Activated naive CD8-positive, alpha-beta T cell treated with anti-CD3 and anti-CD28 coated beads, Interleukin-2, amount 10 ng/mL, durations not matched to agents 7 days and 5 days (primary cell): Measurements from ENCODE around the gene MRRF. TPM values are rescaled to one million over a fixed set of nuclear protein-coding genes. Genes with fewer than 3 reads are reported as not detected.
"Not testable (repeated sequence)": the region's sequence is repeated elsewhere in the genome, so short reads cannot be mapped to it uniquely, and the experiment has no call there.

Experiments
- ATAC-seq: fragments of 150-1000 bp; cut with Tn5 transposase; one replicate; pipeline ENCODE4 v1.10.0; 2021; ENCODE audit warnings: low read depth, moderate library complexity
- POLR2A ChIA-PET: fragments of 350-600 bp; sonication (Branson Sonifier 250); formaldehyde crosslinking; loops from one replicate; lab custom pipeline; 2021; ENCODE audit warnings: antibody characterized with exemption; lab: Charles Lee
- DNase-seq: peaks from one replicate; pipeline ENCODE4 v3.0.0; 2021
- H3K27ac Mint-ChIP-seq: one replicate; pipeline ENCODE4 v1.8.0; 2022; ENCODE audit warnings: mild to moderate bottlenecking, mixed read lengths
- H3K27me3 Mint-ChIP-seq: one replicate; pipeline ENCODE4 v1.8.0; 2022; ENCODE audit warnings: mild to moderate bottlenecking, moderate library complexity, mixed read lengths
- H3K36me3 Mint-ChIP-seq: one replicate; pipeline ENCODE4 v1.8.0; 2021; ENCODE audit warnings: mild to moderate bottlenecking, mixed read lengths
- H3K4me1 Mint-ChIP-seq: one replicate; pipeline ENCODE4 v1.8.0; 2021; ENCODE audit warnings: mixed read lengths
- H3K4me3 Mint-ChIP-seq: one replicate; pipeline ENCODE4 v1.8.0; 2022; ENCODE audit warnings: mild to moderate bottlenecking, moderate library complexity, mixed read lengths
- H3K9me3 Mint-ChIP-seq: one replicate; pipeline ENCODE4 v1.8.0; 2021; ENCODE audit warnings: mixed read lengths
- total RNA-seq, 2 experiments: library from RNA; stranded (reverse); gene quantifications; one replicate each; pipeline ENCODE4 v1.2.3, GENCODE V29; 2021

Gene MRRF
- total RNA-seq, 2 experiments from 2014 or later, result 28.4 to 29.0 TPM

DNA sequence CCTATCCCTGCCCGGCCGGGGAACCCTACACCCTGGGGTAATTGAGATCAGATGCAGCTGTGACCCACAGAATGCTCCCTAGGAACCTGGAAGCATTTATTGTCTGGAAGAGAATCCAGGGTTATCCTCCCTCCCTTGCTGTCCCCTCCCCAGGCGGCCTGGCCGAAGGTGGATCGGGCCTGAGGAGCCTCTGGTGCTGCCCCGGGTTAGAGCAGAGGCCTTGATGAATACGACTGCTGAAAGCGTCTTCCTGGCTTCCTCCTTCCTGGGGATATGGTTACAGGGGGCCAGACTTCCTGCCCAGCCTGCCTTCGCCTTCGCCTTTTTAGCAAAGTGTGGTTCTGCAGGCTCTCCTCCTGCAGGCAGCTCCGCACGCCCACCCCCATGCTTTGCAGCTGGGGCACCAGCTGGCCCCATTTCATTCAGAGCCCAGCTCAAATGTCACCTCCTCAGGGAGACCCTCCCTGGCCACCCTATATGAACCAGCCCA, 83.7 kb downstream of the MRRF start:
- Mint-ChIP-seq H3K9me3 (peaks cover 3% of the 10 kb centered on the region), H3K27ac (peak overlapping the region; percentile 63), H3K4me1 (peaks cover 27% of the 10 kb centered on the region), H3K27me3 (peaks cover 11% of the 10 kb centered on the region), H3K4me3 (peak overlapping the region; percentile 36), H3K36me3 (no peaks in the 10 kb centered on the region)
- DNase-seq, result no peak
- ATAC-seq, result no peak
- POLR2A ChIA-PET, result interaction anchor here (0.5 to 3.9 kb wide), 4 partner anchors 84 to 222 kb away, joined by 3 to 15 read pairs (median 4); partner anchors contain the start of genes MRRF and RBM18

DNA sequence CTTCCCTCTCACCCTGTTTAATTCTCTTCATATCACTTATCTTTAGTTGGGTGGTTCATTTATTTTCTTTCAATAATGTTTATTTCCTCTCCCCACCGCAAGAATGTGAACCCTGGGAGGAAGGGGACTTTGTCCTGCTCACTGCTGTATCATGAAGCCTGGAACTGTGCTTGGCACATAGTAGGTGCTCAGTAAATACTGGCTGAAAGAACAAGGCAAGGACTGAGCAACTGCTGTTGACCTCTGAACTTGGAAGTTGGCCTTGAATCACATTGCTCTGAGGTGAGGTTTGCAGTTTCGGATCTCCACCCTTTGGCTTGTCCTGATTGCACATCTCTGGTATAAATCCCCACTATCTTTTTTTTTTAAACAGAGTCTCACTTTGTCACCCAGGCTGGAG, 84.1 kb downstream of the MRRF start:
- peaks cover 11% of the 10 kb centered on the region for H3K27me3 Mint-ChIP-seq
- DNase-seq (no peak), ATAC-seq (no peak)
- peak overlapping the region; percentile 26 for H3K4me3 Mint-ChIP-seq
- peaks cover 6% of the 10 kb centered on the region for H3K9me3 Mint-ChIP-seq
- H3K27ac Mint-ChIP-seq, result peak overlapping the region; percentile 63
- POLR2A ChIA-PET, result interaction anchor here (0.7 to 3.9 kb wide), 2 partner anchors 84 to 223 kb away, joined by 3 to 15 read pairs; partner anchors contain the start of genes MRRF and RBM18
- H3K4me1 Mint-ChIP-seq, result peaks cover 27% of the 10 kb centered on the region
- H3K36me3 Mint-ChIP-seq, result no peaks in the 10 kb centered on the region

DNA sequence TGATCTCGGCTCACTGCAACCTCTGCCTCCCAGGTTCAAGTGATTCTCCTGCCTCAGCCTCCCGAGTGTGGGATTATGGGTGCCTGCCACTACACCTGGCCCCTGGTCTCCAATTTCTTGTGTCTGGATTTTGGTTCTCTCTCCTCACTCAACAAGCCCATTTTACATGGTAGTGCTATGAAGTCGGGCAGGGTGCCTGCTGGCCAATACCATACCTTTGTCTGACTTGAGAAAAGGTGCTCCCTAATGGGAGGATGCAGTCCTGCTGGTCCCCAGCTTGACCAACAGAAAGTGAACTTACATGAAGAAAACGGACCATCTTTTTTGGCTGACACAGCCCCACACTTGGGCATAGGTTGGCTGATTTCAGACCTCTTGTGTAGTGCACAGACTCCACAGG, 84.5 kb downstream of the MRRF start:
- POLR2A ChIA-PET, result interaction anchor here (3.9 kb wide), 1 partner anchor 85 kb away, joined by 15 read pairs; the partner anchor contains the start of genes MRRF and RBM18
- Mint-ChIP-seq H3K27ac (peak overlapping the region; percentile 56), H3K4me1 (peaks cover 27% of the 10 kb centered on the region)

DNA sequence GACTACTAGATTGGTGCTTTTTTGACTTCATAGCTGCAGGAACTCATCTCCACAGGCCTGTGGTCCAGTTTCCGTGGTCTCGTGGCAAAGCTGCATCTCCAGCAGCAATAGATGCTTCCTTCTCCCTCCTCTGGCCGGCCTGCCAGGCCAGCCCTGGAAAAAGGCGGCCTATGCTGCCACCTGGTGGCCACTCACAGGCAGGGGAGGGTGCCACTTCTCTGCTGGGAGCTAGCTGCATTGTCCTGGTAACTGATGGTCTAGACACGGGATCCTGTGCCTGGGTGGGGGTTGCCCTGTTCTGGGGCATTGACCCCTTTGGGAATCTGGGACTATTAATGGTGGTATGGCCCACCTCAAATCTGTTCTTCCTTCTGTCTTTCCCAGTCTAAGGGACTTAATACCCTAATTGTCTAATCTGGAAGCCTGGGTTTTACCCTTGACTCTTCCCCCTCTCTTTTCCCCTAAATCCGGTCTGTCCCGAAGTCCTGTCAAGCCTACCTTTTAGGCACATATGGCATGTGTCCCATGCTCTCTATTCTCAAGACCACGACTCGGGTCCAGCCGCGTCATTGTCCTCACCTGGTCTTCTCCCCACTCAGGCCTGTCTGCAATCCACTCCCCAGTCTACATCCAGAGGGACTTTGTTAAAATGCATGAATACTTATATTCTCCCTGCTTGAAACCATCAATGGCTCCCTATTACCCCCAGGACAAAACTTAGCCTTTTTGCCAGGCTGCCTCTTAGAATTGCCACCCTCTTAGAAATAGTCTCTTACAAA, 86.1 kb downstream of the MRRF start:
- no peak overlapping the region for H3K27ac Mint-ChIP-seq
- H3K4me3 Mint-ChIP-seq, result no peak overlapping the region
- POLR2A ChIA-PET, result interaction anchor here (0.5 to 3.9 kb wide), 4 partner anchors 86 to 257 kb away, joined by 3 to 15 read pairs (median 8); partner anchors contain the start of genes MRRF and RBM18
- DNase-seq, result peak; percentile 88
- peaks cover 11% of the 10 kb centered on the region for H3K27me3 Mint-ChIP-seq
- peaks cover 6% of the 10 kb centered on the region for H3K9me3 Mint-ChIP-seq
- no peaks in the 10 kb centered on the region for H3K36me3 Mint-ChIP-seq
- peak; percentile 87 for ATAC-seq
- peaks cover 27% of the 10 kb centered on the region for H3K4me1 Mint-ChIP-seq

More for the DNA sequence above, 84.5 kb downstream of the MRRF start:
- Mint-ChIP-seq H3K9me3 (peaks cover 6% of the 10 kb centered on the region), H3K27me3 (peaks cover 11% of the 10 kb centered on the region), H3K36me3 (no peaks in the 10 kb centered on the region), H3K4me3 (peak overlapping the region; percentile 26)
- ATAC-seq (no peak), DNase-seq (no peak)

DNA sequence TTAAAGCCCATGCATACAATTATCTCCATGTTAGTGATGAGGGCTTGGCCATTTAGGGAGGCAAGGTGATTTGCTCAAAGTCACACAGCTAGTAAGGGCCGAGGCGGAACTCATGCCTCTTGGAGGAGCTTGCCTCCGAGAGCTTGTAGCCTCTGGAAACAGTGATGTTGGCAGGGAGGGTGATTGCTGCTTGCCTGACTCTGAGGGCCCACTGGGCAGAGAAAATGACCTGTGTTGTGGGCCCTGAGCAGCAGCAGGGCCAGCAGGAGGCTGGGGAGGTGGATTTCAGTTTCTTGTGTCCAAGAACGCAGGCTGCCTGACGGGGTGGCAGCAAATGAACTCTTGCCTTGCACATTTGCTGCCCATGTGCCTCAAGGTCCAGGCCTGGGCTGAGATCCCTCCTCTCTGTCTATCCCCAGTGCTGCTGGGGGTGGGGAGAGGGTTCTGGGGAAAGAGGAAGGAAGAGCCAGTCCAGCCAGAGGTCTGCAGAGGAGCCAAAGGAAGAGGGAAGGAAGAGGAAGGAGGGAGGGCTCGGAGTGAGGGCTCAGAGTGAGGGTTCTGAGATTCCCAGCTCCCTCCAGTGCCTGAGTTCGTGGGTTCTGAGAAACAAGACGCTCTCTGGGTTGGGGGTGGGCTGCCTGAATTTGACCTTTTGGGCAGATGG, 90.0 kb downstream of the MRRF start:
- no peak overlapping the region for H3K4me3 Mint-ChIP-seq
- H3K9me3 Mint-ChIP-seq, result peaks cover 17% of the 10 kb centered on the region
- no peak overlapping the region for H3K27ac Mint-ChIP-seq
- POLR2A ChIA-PET, result no interaction called here
- peaks cover 7% of the 10 kb centered on the region for H3K4me1 Mint-ChIP-seq
- no peak for DNase-seq
- no peaks in the 10 kb centered on the region for H3K36me3 Mint-ChIP-seq
- no peak for ATAC-seq
- peaks cover 2% of the 10 kb centered on the region for H3K27me3 Mint-ChIP-seq

DNA sequence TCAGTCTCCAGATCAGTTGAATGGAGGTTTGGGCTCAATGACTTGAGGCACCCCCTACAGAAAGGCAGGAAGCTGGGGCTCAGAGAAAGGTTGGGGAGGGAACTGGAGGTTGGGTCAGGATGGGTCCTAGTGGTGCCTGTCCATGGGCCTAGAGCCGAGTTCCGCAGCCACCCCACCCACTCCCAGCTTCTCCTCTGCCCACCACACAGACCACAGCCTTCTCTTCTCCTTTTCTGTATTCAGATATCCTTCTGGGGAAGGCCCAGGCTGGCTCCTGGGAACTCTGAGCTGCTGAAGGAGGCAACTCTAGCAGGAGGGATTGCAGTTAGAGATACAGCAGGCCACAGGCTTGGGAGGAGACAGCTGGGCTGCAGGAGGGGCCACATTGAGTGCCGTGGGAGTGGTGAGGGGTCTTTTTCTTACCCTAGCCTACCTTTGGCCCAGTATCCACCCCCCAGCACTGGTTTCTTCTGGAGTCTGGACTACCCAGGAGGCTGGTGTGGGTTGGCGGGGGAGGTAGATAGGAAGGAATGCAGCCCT, 90.7 kb downstream of the MRRF start:
- POLR2A ChIA-PET, result no interaction called here
- ATAC-seq (no peak), DNase-seq (no peak)
- Mint-ChIP-seq H3K36me3 (no peaks in the 10 kb centered on the region), H3K27me3 (peaks cover 4% of the 10 kb centered on the region), H3K4me3 (no peak overlapping the region), H3K9me3 (peaks cover 17% of the 10 kb centered on the region), H3K4me1 (peaks cover 1% of the 10 kb centered on the region), H3K27ac (no peak overlapping the region)

DNA sequence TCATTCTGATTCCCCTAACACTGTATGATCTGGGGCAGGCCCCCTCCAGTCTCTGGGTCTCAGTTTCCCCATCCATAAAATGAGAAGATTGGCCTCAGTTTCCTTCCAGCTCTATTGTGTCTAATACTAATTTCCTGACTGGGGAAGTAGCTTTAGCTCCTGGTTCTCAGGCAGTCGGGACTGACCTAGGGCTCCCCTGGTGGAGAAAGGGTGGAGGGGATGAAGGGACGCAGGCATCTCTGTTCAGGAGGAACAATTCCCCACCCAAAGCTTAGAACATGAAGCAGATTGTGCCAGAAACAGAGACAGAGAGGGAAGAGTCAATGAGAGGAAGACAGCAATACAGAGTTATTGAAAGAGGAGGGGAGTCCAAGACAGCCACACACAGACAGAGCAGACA, 91.9 kb downstream of the MRRF start:
- ATAC-seq (no peak), DNase-seq (no peak)
- H3K36me3 Mint-ChIP-seq, result no peaks in the 10 kb centered on the region
- peaks cover 5% of the 10 kb centered on the region for H3K27me3 Mint-ChIP-seq
- H3K9me3 Mint-ChIP-seq, result peaks cover 17% of the 10 kb centered on the region
- no peak overlapping the region for H3K4me3 Mint-ChIP-seq
- peaks cover 8% of the 10 kb centered on the region for H3K4me1 Mint-ChIP-seq
- no peak overlapping the region for H3K27ac Mint-ChIP-seq
- POLR2A ChIA-PET, result no interaction called here

DNA sequence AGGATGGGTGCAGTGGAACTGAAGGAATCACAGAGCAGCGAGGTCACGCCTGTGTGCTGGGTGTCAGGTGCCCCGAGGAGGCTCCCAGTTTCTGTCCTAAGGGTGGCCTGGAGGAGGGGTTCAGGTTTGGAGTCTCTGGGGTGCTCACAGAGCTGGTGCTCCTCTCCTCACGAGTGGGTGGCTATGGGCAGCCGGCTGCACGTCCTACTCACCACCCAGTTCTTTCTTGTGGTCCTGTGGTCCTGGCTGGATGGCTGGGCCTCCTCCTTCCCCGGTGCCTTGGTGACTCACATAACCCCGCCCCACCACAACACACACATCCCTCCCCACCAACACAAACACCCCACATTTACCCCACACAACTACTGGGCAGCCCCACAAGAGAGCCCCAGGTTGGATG, 96.2 kb downstream of the MRRF start:
- POLR2A ChIA-PET, result no interaction called here
- H3K9me3 Mint-ChIP-seq, result peaks cover 11% of the 10 kb centered on the region
- H3K4me1 Mint-ChIP-seq, result peaks cover 8% of the 10 kb centered on the region
- ATAC-seq (peak; percentile 71), DNase-seq (no peak)
- H3K36me3 Mint-ChIP-seq, result no peaks in the 10 kb centered on the region
- H3K27ac Mint-ChIP-seq, result no peak overlapping the region
- no peak overlapping the region for H3K4me3 Mint-ChIP-seq
- peaks cover 13% of the 10 kb centered on the region for H3K27me3 Mint-ChIP-seq

DNA sequence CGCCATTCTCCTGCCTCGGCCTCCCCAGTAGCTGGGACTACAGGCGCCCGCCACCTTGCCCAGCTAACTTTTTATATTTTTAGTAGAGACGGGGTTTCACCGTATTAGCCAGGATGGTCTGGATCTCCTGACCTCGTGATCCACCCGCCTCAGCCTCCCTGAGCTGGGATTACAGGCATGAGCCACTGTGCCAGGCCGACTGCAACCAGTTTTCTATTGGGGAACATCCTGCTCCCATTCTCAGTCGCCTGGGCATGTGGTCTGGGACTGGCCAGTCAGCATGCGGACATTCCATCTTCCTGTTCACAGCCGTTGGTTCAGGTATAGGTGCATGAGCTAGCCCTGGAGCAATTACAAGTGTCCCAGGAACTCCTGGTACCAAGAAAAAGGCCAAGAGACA, 98.4 kb downstream of the MRRF start:
- DNase-seq, H3K4me1 Mint-ChIP-seq, POLR2A ChIA-PET, H3K36me3 Mint-ChIP-seq, ATAC-seq, H3K4me3 Mint-ChIP-seq, H3K27ac Mint-ChIP-seq, H3K9me3 Mint-ChIP-seq: not testable (repeated sequence)
- H3K27me3 Mint-ChIP-seq, result peaks cover 13% of the 10 kb centered on the region

DNA sequence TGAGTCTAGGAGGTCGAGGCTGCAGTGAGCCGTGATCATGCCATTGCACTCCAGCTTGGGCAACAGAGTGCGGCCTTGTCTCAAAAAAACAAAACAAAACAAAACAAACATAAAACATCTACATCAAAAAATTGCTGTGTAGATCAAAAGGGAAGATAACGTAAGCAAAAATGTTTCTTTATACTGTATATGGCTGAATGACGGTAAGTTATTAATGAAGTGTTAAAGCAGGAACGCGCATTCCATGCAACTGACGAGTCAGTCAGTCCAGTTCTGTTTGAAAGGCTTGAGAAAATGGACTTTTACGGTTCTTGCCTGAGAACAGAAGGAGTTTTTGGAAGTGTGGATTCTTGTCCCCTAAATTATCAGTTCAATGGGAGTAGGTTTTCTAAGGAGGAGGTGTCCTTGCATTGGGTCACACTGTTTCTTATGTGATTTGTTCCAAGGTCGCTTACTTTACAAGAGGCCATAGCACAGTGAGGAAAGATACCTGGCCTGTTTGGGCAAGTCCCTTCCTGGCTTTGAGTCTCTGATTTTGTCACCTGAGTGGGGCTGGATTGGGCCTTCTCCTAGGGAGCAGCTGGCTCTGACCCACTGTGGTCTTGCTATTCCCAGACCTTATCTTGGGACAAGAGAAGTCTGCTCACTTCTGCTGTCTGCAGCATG, 99.6 kb downstream of the MRRF start:
- Mint-ChIP-seq H3K9me3 (peaks cover 4% of the 10 kb centered on the region), H3K27me3 (peaks cover 13% of the 10 kb centered on the region), H3K27ac (no peak overlapping the region), H3K4me1 (peaks cover 8% of the 10 kb centered on the region), H3K4me3 (no peak overlapping the region), H3K36me3 (no peaks in the 10 kb centered on the region)
- DNase-seq (no peak), ATAC-seq (no peak)
- POLR2A ChIA-PET, result no interaction called here

DNA sequence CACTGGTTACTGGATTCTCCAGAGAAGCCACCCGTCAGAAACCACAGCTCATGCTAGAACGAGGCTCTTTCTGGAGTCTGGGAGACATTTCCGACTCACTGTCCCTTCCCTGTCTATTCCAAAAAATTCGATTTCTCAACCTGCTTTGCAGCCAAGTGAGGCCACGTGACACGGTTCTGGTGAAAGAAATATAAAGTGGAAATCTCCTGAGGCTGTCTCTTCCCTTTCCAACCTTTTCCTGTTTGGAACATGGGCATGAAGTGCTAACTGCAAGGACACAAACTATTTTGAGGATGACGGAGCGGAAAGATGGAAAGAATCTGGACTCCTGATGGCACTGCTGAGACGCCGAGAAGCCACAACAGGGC, 100.1 kb downstream of the MRRF start:
- POLR2A ChIA-PET, result no interaction called here
- H3K27me3 Mint-ChIP-seq, result peaks cover 13% of the 10 kb centered on the region
- peaks cover 8% of the 10 kb centered on the region for H3K4me1 Mint-ChIP-seq
- H3K9me3 Mint-ChIP-seq, result peaks cover 3% of the 10 kb centered on the region
- ATAC-seq, result no peak
- H3K27ac Mint-ChIP-seq, result no peak overlapping the region
- H3K36me3 Mint-ChIP-seq, result no peaks in the 10 kb centered on the region
- H3K4me3 Mint-ChIP-seq, result no peak overlapping the region
- DNase-seq, result no peak

DNA sequence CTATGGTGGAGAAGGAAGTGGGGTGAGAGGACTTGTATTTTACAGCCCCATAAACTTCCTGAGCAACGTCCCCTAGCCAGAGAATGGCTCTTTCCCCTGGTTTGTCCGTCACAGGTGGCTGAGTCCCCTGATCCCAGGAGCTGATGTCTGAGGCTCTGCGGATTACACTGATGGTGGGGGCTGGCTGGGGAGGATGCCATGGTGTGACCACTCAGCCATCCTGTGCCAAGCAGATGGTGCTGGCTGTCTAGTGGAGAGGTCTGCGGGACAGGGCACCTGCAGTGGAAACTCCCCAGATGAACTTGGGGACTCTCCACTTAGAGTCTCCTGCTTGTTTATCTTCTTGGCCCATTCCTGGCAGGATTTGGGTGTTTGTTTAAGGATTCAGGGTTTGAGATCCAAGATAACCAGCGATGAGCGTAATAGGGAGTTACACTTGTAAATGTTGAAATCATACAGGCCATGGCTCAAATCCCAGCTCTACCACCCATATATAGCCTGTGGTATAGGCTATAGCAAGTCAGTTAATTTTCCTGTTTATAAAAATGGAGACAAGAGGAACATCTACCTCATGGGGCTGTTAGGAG, 101.5 kb downstream of the MRRF start:
- Mint-ChIP-seq H3K4me1 (peaks cover 6% of the 10 kb centered on the region), H3K27me3 (peaks cover 13% of the 10 kb centered on the region), H3K4me3 (no peak overlapping the region), H3K27ac (no peak overlapping the region), H3K9me3 (peaks cover 3% of the 10 kb centered on the region), H3K36me3 (no peaks in the 10 kb centered on the region)
- POLR2A ChIA-PET, result interaction anchor here (0.7 kb wide), 1 partner anchor 291 kb away, joined by 3 read pairs; no protein-coding TSS in a partner anchor
- ATAC-seq (no peak), DNase-seq (no peak)

DNA sequence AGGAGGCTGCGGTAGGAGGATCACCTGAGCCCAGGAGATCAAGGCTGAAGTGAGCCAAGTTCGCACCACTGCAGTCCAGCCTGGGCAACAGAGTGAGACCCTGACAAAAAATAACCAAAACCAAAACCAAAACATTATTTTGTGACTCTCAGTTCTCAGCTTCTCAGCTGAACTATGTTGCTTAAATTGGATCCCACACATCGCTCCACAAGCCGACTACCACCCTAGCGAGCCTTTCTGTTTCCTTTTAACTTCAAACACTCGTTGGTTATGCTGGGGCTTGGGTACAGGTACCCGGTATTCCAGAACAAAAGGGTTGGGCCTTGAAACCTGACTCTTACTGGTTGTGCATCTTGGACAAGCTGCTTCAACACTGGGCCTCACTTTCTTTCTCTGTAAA, 102.4 kb downstream of the MRRF start:
- Mint-ChIP-seq H3K27me3 (peaks cover 16% of the 10 kb centered on the region), H3K4me1 (peaks cover 8% of the 10 kb centered on the region), H3K27ac (no peak overlapping the region), H3K9me3 (peaks cover 3% of the 10 kb centered on the region), H3K36me3 (no peaks in the 10 kb centered on the region), H3K4me3 (no peak overlapping the region)
- no peak for ATAC-seq
- POLR2A ChIA-PET, result no interaction called here
- no peak for DNase-seq
